HS-27A (cell line): ENCODE data around the gene ADAMTS12.
"Not testable (repeated sequence)": the region's sequence is repeated elsewhere in the genome, so short reads cannot be mapped to it uniquely, and the experiment has no call there.

ENCODE experiments used
- DNase-seq: peaks from one replicate; pipeline ENCODE4 v3.0.0-alpha.2; 2012; ENCODE audit warnings: low read depth, missing footprints

Gene ADAMTS12

DNA sequence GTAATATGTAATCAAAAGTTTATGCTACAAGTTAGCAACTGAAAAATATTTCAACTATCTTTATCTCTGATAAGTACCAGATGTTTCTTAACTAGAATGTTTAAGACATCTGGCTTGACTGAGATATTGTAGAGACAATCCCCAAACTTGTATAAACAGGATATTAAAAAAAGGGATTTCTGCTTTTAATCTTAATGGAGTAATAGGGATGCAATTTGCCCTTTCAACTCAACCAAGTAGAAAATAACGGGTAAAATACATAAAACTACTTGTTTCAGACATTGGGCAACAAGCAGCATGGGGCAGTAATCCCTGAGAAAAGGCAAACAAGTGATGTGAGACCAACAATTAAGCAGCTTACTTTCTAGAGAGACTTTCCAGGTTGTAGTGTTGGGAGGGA, 9.4 kb upstream of the ADAMTS12 start:
- no peak for DNase-seq

- DNase-seq = peak; percentile 69
These were observed 2.8 kb upstream of the ADAMTS12 start for GRCh38 chr5:33894566-33894965.

DNA sequence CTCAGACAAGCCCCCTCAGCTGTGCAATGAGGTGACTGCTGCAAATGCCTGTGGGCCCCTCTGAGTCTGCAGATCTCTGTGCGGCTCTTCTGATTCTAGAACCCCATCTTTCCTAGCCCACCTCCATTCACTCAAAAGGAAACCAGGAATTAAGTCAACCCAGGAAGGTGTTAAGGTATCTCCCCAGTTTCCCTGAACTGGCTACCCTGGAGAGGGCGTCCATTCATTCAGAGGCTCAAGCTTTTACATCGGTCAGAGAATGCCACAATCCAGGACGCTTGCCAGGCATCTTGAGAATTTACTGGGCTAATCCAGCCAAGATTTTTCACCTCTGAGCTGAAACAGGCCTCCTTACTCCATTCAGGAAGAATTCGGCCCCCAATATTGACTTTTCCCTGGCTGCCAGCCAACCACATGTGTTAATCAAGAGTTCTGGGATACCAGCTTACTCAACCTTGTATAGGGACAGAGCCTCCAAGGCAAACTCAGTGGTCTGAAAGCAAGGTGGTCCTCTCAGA, 889 bp upstream of the ADAMTS12 start:
- DNase-seq = peak; percentile 99

DNA sequence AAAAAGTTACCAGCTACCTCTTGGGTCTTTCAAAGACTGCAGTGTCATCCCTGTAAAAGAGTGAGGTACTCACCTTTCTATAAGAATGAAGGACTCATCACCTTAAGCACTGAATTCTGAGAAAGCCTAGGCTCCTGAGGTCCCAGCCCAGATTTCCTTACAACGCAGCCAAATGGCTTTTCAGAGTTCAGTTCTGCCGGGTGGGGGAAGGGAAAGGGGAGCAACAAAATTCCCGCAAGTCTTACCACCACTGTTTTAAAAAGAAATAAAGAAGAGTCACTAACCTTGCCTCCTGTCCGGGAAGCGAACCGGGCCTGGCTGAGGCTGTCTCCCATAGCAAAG, 373 bp downstream of the ADAMTS12 start:
- DNase-seq = no peak

DNA sequence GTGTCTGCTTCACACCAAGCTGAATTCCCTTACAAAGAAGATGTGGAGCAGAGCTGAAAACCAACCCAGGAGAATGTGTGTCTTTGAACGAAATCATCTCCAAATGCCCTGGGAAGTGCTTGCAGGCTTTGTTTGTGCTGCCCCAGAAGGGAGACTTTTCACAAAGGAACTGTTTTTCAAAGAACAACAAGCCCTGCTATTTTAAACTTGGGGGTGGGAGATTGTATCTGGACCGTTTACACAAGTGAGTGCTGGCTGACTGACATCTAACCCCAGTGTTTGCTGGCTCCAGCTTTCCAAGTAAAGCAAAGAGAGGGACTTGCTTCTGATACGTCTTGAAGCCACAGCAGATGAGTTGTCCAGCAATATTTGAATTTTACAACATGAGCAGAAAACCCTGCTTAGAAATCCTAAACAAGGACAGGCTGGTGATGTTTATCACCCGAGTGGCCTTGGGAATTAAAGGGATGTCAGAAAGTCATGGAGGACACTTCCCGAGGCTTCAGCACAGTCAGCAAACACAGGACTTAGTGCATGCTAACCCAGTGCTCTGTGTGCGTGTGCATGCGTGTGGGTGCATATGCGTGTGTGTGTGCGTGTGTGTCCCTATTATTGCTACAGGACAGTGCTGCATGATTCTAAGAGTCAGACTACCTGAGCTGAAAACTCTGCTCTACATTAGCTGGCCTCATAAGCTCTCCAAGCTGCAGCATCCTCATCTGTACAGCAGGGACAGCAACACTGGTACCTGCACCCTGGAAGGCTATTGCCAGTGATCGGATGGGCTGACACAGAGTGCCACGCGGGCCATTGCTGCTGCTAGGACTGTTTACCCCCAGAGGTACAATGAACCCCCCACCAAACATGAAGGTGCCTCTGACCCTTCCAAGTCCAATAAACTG, 1.4 kb downstream of the ADAMTS12 start:
- DNase-seq = peak; percentile 30

- no peak for DNase-seq
These were observed 3.2 kb downstream of the ADAMTS12 start for GRCh38 chr5:33888587-33888986.

DNA sequence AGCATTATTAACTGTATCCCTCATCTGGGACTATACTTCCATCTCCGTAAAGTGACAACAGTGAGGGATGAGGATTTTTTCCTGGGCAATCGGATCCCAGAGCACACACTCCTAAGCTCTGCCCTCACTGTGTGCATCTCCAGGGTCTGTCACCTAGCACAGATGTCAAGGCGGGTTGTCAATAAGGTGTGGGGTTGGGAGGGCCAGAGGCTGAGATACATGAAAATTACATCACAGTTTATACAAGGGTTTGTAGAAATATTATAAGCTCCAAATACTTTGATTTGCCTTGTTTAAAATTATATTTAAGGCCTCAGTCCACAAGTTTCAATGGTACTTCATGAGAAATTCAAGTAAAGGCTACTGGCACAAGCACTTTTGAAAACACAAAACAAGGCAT, 4.5 kb downstream of the ADAMTS12 start:
- no peak for DNase-seq

- no peak for DNase-seq
These were observed 5.5 kb downstream of the ADAMTS12 start for GRCh38 chr5:33886283-33886682.

GRCh38 chr5:33885679-33886078, 6.1 kb downstream of the ADAMTS12 start:
- DNase-seq = no peak

- no peak for DNase-seq
These were observed 8.3 kb downstream of the ADAMTS12 start for GRCh38 chr5:33883482-33883881.

- no peak for DNase-seq
These were observed 11.5 kb downstream of the ADAMTS12 start for GRCh38 chr5:33880319-33880718.

- no peak for DNase-seq
These were observed 14.3 kb downstream of the ADAMTS12 start for GRCh38 chr5:33877449-33877848.

- no peak for DNase-seq
These were observed 24.5 kb downstream of the ADAMTS12 start for GRCh38 chr5:33867241-33867640.

DNA sequence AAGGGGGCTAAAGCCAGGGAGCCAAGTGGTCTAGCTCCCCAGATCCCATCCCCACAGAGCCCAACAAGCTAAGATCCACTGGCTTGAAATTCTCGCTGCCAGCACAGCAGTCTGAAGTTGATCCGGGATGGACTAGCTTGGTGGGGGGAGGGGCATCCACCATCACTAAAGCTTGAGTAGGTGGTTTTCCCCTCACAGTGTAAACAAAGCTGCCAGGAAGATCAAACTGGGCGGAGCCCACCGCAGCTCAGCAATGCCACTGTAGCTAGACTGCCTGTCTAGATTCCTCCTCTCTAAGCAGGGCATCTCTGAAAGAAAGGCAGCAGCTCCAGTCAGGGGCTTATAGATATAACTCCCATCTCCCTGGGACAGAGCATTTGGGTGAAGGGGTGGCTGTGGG, 32.6 kb downstream of the ADAMTS12 start:
- DNase-seq = not testable (repeated sequence)

GRCh38 chr5:33857037-33857436, 34.8 kb downstream of the ADAMTS12 start:
- no peak for DNase-seq

DNA sequence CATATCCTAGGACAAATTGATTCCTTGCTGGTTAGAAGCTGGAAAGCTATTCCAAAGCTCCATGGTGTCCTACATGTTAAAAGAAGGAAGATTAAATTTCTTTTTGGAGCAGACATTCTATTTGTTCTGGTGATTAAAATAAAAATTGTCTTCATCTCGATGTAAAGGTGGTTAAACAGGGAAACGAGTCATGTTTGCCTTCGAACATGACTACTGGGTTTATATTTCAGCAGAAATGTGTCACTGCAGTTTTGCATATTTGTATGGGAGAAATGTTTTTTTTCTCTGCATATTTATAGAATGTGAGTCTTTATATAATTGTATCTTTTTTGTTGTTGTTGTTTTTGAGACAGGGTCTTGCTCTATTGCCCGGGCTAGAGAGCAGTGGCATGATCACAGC, 36.4 kb downstream of the ADAMTS12 start:
- no peak for DNase-seq

DNA sequence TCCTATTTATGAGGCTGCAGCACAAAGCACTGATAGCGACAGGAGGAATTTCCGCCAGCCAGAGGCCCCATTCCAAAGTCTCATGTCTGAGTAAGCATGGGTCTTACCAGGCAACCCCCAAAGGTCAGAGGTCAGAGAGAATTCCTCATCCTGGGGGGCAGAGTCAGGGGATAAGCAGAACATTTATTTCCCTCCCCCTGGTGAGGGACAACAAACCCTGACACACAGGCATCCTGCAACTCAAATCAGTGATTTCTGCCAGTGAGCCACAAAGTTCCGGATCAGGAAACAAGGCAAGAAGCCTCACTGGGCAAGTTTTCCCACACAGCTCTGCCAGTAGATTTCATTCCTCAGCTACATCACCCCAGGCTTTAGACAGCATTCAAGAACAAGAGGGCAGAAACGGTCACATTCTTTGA, 37.0 kb downstream of the ADAMTS12 start:
- DNase-seq = no peak

- no peak for DNase-seq
These were observed 39.0 kb downstream of the ADAMTS12 start for GRCh38 chr5:33852837-33853236.

- no peak for DNase-seq
These were observed 39.5 kb downstream of the ADAMTS12 start for GRCh38 chr5:33852319-33852718.

GRCh38 chr5:33850100-33850594, 41.6 kb downstream of the ADAMTS12 start:
- no peak for DNase-seq

DNA sequence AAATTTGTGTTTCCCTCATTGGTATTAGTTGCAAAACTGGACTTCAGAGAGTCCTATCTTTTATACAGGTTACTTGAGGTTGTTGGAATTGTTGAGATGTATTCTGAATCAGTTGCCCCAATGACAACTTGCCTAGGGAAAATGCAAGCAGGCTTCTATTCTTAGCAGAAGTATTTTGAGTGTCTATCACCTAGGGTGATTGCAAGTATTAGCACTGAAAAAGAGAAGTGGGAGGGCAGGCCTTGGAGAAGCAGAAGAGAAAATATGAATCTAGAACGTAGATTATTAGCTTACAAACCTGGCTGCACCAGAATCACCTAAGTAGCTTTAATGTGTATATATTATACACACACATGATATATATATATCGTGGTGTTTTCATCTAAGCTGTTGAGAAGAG, 43.2 kb downstream of the ADAMTS12 start:
- DNase-seq = no peak

DNA sequence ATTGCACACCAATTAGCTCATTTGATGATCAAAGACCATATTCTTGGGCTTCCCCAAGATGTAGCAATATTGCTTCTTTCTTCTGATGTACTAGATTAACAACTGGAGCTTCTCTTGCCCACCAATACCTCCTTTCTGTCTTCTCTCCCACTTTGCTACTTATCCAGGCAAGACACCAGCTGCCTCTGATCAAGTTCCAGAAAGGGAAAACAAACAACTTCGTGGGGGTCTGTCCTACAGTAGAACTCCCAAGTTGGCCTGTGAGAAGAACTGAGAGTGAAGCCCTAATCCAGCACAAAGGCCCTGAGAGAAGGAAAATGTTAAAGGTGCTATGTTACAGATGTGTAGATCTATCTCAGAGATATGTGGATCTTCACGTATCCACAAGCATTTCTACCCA, 44.9 kb downstream of the ADAMTS12 start:
- DNase-seq = no peak

DNA sequence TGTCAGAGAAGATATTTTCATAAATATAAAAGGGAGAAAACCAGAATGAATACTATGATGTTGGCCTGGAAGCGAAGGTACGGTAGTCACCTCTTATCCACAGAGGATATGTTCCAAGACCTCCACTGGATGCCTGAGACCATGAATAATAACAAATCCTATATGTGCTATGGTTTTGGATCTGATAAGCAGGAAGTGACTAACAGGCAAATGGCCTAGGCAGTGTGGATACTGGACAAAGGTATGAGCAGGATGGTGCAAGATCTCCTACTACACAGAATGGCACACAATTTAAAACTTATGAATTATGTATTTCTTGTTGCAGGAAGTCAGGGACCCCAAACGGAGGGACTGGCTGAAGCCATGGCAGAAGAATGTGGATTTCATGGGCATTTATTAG, 48.2 kb downstream of the ADAMTS12 start:
- no peak for DNase-seq

DNA sequence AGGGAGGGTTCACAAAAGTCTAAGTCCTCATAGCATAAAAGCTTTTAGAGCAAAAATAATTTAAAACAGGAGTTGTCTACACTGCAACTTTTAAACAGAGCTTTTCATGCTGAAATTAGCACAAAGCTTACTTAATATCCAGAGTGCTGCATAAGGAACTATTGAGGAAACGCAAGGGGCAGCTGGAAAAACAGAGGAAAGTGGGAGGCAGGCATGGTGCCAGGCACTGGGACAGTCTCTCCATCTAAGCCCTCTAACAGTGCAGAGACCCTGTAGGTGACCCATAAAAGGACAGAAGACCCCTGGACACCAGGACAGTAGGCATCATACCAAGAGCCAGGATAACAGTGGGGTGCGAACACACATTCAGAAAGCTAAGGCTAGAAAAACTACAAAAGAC, 49.3 kb downstream of the ADAMTS12 start:
- no peak for DNase-seq
